SK-N-SH (cell line): Measurements from ENCODE around the gene TFEB. TPM values are rescaled to one million over a fixed set of nuclear protein-coding genes. Genes with fewer than 3 reads are reported as not detected.

Experiments
- CTCF ChIA-PET: fragments of 300-600, 350-600 bp; formaldehyde crosslinking; extraction: SDS; loops from one replicate; lab custom pipeline; 2021; lab: Yijun Ruan, JAX
- POLR2A ChIA-PET: fragments of 350-600 bp; sonication (Branson Sonifier 250); formaldehyde crosslinking; extraction: SDS; loops from one replicate; lab custom pipeline; 2020; ENCODE audit warnings: antibody characterized with exemption, inconsistent platforms; lab: Yijun Ruan, JAX
- DNase-seq: peaks from one replicate; pipeline ENCODE4 v3.0.0; 2012
- H2AFZ ChIP-seq: fragments of 200-600 bp; sonication (generic); 2 replicates; pipeline ENCODE4 v1.8.1; 2016; ENCODE audit warnings: antibody characterized with exemption, mild to moderate bottlenecking, low read depth
- H3F3A ChIP-seq: fragments of 200-600 bp; sonication (generic); replicated peaks from 2 replicates; pipeline ENCODE3; 2016; ENCODE audit warnings: antibody characterized with exemption, mild to moderate bottlenecking; ENCODE audit not compliant: insufficient read depth
- H3K27ac ChIP-seq, 2 experiments: fragments of 200-500 bp in 1 of 2; fragments of 200-600 bp in 1 of 2; sonication (Bioruptor generic) in 1 of 2; sonication (generic), shearing (Covaris generic) in 1 of 2; 2 replicates each; pipeline versions ENCODE4 v1.5.1 to v1.6.1; 2014 to 2016; ENCODE audit warnings: low read depth in 2 of 2, inconsistent platforms in 1 of 2, low read length in 1 of 2, mild to moderate bottlenecking in 1 of 2, mixed read lengths in 1 of 2
- H3K27me3 ChIP-seq: fragments of 200-600 bp; sonication (generic), shearing (Covaris generic); 2 replicates; pipeline ENCODE4 v1.6.1; 2016; ENCODE audit warnings: mixed run types; ENCODE audit not compliant: insufficient read depth
- H3K36me3 ChIP-seq, 2 experiments: fragments of 200-500 bp in 1 of 2; fragments of 200-600 bp in 1 of 2; sonication (Bioruptor generic) in 1 of 2; sonication (generic) in 1 of 2; replicated peaks in 1 of 2; 2 replicates each; pipeline versions ENCODE3 to v1.5.1; 2014 to 2016; ENCODE audit warnings: low read length in 1 of 2, mild to moderate bottlenecking in 1 of 2; ENCODE audit not compliant: insufficient read depth in 2 of 2, control insufficient read depth in 1 of 2
- H3K4me1 ChIP-seq, 2 experiments: fragments of 200-500 bp in 1 of 2; fragments of 200-600 bp in 1 of 2; sonication (Bioruptor generic) in 1 of 2; sonication (generic), shearing (Covaris generic) in 1 of 2; 2 replicates each; pipeline versions ENCODE4 v1.5.1 to v1.6.1; 2014 to 2016; ENCODE audit warnings: low read depth in 1 of 2, low read length in 1 of 2, mixed run types in 1 of 2; ENCODE audit not compliant: insufficient read depth in 2 of 2, control insufficient read depth in 1 of 2
- H3K4me2 ChIP-seq: fragments of 200-600 bp; sonication (generic), shearing (Covaris generic); 2 replicates; pipeline ENCODE4 v1.6.1; 2017; ENCODE audit warnings: mixed run types
- H3K4me3 ChIP-seq, 2 experiments: fragments of 200-500 bp in 1 of 2; fragments of 200-600 bp in 1 of 2; sonication (Bioruptor generic) in 1 of 2; sonication (generic), shearing (Covaris generic) in 1 of 2; 2 replicates each; pipeline versions ENCODE4 v1.5.1 to v1.8.1; 2014 to 2016; ENCODE audit warnings: low read depth in 2 of 2, inconsistent platforms in 1 of 2, low read length in 1 of 2, mild to moderate bottlenecking in 1 of 2, mixed read lengths in 1 of 2, moderate library complexity in 1 of 2
- H3K79me2 ChIP-seq: fragments of 200-600 bp; sonication (generic); 2 replicates; pipeline ENCODE4 v1.8.1; 2017; ENCODE audit warnings: mild to moderate bottlenecking; ENCODE audit not compliant: insufficient read depth
- H3K9ac ChIP-seq: fragments of 200-600 bp; sonication (generic); 2 replicates; pipeline ENCODE4 v1.6.1; 2017; ENCODE audit warnings: mixed run types
- H3K9me2 ChIP-seq: fragments of 200-600 bp; sonication (generic); 2 replicates; pipeline ENCODE4 v1.6.1; 2017; ENCODE audit warnings: mixed run types
- H3K9me3 ChIP-seq: fragments of 200-600 bp; sonication (generic); 2 replicates; pipeline ENCODE4 v1.6.1; 2017; ENCODE audit warnings: mixed run types, mild to moderate bottlenecking, moderate library complexity
- H4K20me1 ChIP-seq: fragments of 200-600 bp; sonication (generic); 2 replicates; pipeline ENCODE4 v1.6.1; 2017; ENCODE audit warnings: mild to moderate bottlenecking, mixed run types; ENCODE audit not compliant: insufficient read depth
- ELF1 ChIP-seq: IDR thresholded peaks from 2 replicates; pipeline ENCODE4 v1.4.0; 2012
- FOSL2 ChIP-seq: IDR thresholded peaks from 2 replicates; pipeline ENCODE4 v1.4.0; 2012; ENCODE audit warnings: low read depth, mild to moderate bottlenecking, moderate library complexity, borderline replicate concordance
- GATA2 ChIP-seq: sonication (generic); formaldehyde crosslinking; IDR thresholded peaks from 2 replicates; pipeline ENCODE4 v1.5.0; 2020; ENCODE audit warnings: mild to moderate bottlenecking, missing genetic modification reagents
- IRF3 ChIP-seq: fragments of 150-350 bp; IDR thresholded peaks from 2 replicates; pipeline ENCODE4 v1.6.1; 2016; ENCODE audit warnings: mild to moderate bottlenecking, low read depth, low read length
- JUND ChIP-seq: IDR thresholded peaks from 2 replicates; pipeline ENCODE4 v1.4.0; 2012
- MXI1 ChIP-seq: IDR thresholded peaks from 2 replicates; pipeline ENCODE4 v1.6.1; 2012; ENCODE audit warnings: mild to moderate bottlenecking, low read depth, low read length, improper control_type of control experiment
- NRF1 ChIP-seq: IDR thresholded peaks from 2 replicates; pipeline ENCODE4 v1.6.1; 2012; ENCODE audit warnings: low read depth, mild to moderate bottlenecking, low read length
- POLR2AphosphoS5 ChIP-seq: IDR thresholded peaks from 2 replicates; pipeline ENCODE4 v1.6.1; 2012; ENCODE audit warnings: low read depth, low read length
- RAD21 ChIP-seq: IDR thresholded peaks from 2 replicates; pipeline ENCODE4 v1.6.1; 2012; ENCODE audit warnings: mild to moderate bottlenecking, low read length
- RCOR1 ChIP-seq: fragments of 150-350 bp; IDR thresholded peaks from 2 replicates; pipeline ENCODE4 v1.6.1; 2017; ENCODE audit warnings: antibody characterized with exemption, low read length
- RXRA ChIP-seq: IDR thresholded peaks from 2 replicates; pipeline ENCODE4 v1.4.0; 2012; ENCODE audit warnings: low read depth, mild to moderate bottlenecking, borderline replicate concordance
- SMC3 ChIP-seq: IDR thresholded peaks from 2 replicates; pipeline ENCODE4 v1.6.1; 2012; ENCODE audit warnings: low read depth, low read length, improper control_type of control experiment
- TCF12 ChIP-seq: IDR thresholded peaks from 2 replicates; pipeline ENCODE4 v1.4.0; 2012
- TEAD4 ChIP-seq: IDR thresholded peaks from 2 replicates; pipeline ENCODE4 v1.4.0; 2012; ENCODE audit warnings: mild to moderate bottlenecking, borderline replicate concordance; ENCODE audit not compliant: insufficient read depth
- USF2 ChIP-seq: fragments of 150-350 bp; IDR thresholded peaks from 2 replicates; pipeline ENCODE4 v1.6.1; 2017; ENCODE audit warnings: antibody characterized with exemption, low read length, low read depth, borderline replicate concordance
- ZBTB33 ChIP-seq: IDR thresholded peaks from 2 replicates; pipeline ENCODE4 v1.4.0; 2012; ENCODE audit warnings: low read depth, borderline replicate concordance
- WGBS: methylation state at CpG from one replicate; pipeline ENCODE4 v1.1.6; 2017; ENCODE audit warnings: low lambda C conversion rate; 5-methylcytosine and 5-hydroxymethylcytosine counted together
- polyA plus RNA-seq, 3 experiments: library from polyadenylated mRNA; depleted of rRNA; stranded (reverse); fragments of >200 nt; gene quantifications; 2 replicates each; pipeline ENCODE4 v1.2.3, GENCODE V29; 2012
- TF ChIP-seq, protein P1 (sequence below): IDR thresholded peaks from 2 replicates; pipeline ENCODE4 v1.4.0; 2012; ENCODE audit warnings: low read depth, borderline replicate concordance

The TFEB gene
- polyA plus RNA-seq, 1 of the 3 experiments (the other 2 are of a cell fraction), result 6.2 TPM

GRCh38 chr6:41654151-41654697 lies 81.2 kb downstream of the TFEB start:
- Histone ChIP-seq H3K9ac (no peak overlapping the region), H3K9me2 (no peaks in the 10 kb centered on the region), H3K27ac (no peak overlapping the region), H3F3A (no peaks in the 10 kb centered on the region), H3K9me3 (no peaks in the 10 kb centered on the region), H4K20me1 (no peaks in the 10 kb centered on the region), H3K4me1 (peaks cover 0 to 8% of the 10 kb centered on the region in 2 experiments; a peak in 1 of 4 replicates), H3K36me3 (no peaks in the 10 kb centered on the region), H3K79me2 (no peaks in the 10 kb centered on the region), H2AFZ (no peak overlapping the region), H3K4me2 (no peak overlapping the region), H3K27me3 (no peaks in the 10 kb centered on the region), H3K4me3 (no peak overlapping the region)
- ChIA-PET CTCF (interaction anchor here (1.0 kb wide), 2 partner anchors 30 to 81 kb away, joined by 3 read pairs; no protein-coding TSS in a partner anchor), POLR2A (no interaction called here)
- WGBS, result 75% methylated on average over 5 of the region's 5 CpGs
- TF ChIP-seq RXRA (no peak), JUND (no peak), POLR2AphosphoS5 (no peak), IRF3 (no peak)
- TF ChIP-seq, protein P1, sequence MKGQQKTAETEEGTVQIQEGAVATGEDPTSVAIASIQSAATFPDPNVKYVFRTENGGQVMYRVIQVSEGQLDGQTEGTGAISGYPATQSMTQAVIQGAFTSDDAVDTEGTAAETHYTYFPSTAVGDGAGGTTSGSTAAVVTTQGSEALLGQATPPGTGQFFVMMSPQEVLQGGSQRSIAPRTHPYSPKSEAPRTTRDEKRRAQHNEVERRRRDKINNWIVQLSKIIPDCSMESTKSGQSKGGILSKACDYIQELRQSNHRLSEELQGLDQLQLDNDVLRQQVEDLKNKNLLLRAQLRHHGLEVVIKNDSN, result no peak
- DNase-seq, result no peak

DNA sequence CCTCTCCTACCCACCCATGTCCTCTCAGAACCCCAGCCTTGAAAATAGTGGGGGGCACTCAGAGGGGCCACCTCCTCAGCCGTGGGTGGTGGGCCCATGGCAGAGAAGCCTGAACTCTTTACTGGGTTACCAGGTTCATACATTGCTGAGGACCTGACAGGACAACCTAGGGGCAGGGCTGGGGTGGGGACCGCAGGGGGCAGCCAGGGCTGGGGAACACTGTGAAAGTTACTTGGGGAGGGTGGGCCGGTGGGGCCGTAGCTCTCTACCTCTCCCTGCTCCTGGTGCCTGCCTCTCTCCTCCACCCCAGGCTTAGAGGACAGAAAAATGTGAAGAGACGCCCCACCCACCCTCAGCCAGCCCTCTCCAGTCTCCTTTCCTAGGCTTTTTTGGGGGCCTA lies 81.7 kb downstream of the TFEB start:
- ChIA-PET CTCF (no interaction called here), POLR2A (no interaction called here)

More for the DNA sequence above, 81.7 kb downstream of the TFEB start:
- Histone ChIP-seq H3K4me2 (no peak overlapping the region), H3K27ac (no peak overlapping the region), H3K9me3 (no peaks in the 10 kb centered on the region), H3K36me3 (no peaks in the 10 kb centered on the region), H3K4me3 (no peak overlapping the region), H3K4me1 (peaks cover 0 to 13% of the 10 kb centered on the region in 2 experiments; a peak in 1 of 4 replicates), H4K20me1 (no peaks in the 10 kb centered on the region), H3K27me3 (no peaks in the 10 kb centered on the region), H3K79me2 (no peaks in the 10 kb centered on the region), H3F3A (no peaks in the 10 kb centered on the region), H2AFZ (no peak overlapping the region), H3K9me2 (no peaks in the 10 kb centered on the region), H3K9ac (no peak overlapping the region)
- DNase-seq, result no peak
- no peak for TF ChIP-seq TCF12
- TF ChIP-seq ZBTB33, result no peak
- TF ChIP-seq MXI1, result no peak
- TF ChIP-seq, protein P1, result no peak
- no peak for TF ChIP-seq USF2
- no peak for TF ChIP-seq GATA2 (CRISPR knock-in tag)
- no peak for TF ChIP-seq JUND
- no peak for TF ChIP-seq FOSL2
- no peak for TF ChIP-seq TEAD4
- no peak for TF ChIP-seq RCOR1
- TF ChIP-seq RAD21, result no peak
- no peak for TF ChIP-seq ELF1
- no peak for TF ChIP-seq POLR2AphosphoS5
- no peak for TF ChIP-seq NRF1
- TF ChIP-seq SMC3, result no peak
- WGBS, result 80% methylated on average over 4 of the region's 5 CpGs
